ENCODE data around the gene TIGD4.
"Not testable (repeated sequence)": the region's sequence is repeated elsewhere in the genome, so short reads cannot be mapped to it uniquely, and the experiment has no call there.

TIGD4 gene

GRCh38 chr4:152773339-152773738, 6.2 kb downstream of the TIGD4 start:
- H3K9me3 ChIP-seq = no peaks in the 10 kb centered on the region
- H3K27ac ChIP-seq = no peak overlapping the region
- no peak overlapping the region for H3K4me3 ChIP-seq (ENCODE audit: low read depth in 1 of 2, low read length in 1 of 2)
- peaks cover 5 to 9% of the 10 kb centered on the region in 2 experiments for H3K4me1 ChIP-seq (ENCODE audit: control insufficient read depth in 1 of 2, insufficient read depth in 1 of 2, low read depth in 1 of 2, low read length in 1 of 2)
- H3K36me3 ChIP-seq = no peaks in the 10 kb centered on the region
- TF ChIP-seq, protein P1, sequence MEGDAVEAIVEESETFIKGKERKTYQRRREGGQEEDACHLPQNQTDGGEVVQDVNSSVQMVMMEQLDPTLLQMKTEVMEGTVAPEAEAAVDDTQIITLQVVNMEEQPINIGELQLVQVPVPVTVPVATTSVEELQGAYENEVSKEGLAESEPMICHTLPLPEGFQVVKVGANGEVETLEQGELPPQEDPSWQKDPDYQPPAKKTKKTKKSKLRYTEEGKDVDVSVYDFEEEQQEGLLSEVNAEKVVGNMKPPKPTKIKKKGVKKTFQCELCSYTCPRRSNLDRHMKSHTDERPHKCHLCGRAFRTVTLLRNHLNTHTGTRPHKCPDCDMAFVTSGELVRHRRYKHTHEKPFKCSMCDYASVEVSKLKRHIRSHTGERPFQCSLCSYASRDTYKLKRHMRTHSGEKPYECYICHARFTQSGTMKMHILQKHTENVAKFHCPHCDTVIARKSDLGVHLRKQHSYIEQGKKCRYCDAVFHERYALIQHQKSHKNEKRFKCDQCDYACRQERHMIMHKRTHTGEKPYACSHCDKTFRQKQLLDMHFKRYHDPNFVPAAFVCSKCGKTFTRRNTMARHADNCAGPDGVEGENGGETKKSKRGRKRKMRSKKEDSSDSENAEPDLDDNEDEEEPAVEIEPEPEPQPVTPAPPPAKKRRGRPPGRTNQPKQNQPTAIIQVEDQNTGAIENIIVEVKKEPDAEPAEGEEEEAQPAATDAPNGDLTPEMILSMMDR (IDR thresholded peaks at IDR 0.05) = no peak
- peaks cover 41% of the 10 kb centered on the region for H3K27me3 ChIP-seq

DNA sequence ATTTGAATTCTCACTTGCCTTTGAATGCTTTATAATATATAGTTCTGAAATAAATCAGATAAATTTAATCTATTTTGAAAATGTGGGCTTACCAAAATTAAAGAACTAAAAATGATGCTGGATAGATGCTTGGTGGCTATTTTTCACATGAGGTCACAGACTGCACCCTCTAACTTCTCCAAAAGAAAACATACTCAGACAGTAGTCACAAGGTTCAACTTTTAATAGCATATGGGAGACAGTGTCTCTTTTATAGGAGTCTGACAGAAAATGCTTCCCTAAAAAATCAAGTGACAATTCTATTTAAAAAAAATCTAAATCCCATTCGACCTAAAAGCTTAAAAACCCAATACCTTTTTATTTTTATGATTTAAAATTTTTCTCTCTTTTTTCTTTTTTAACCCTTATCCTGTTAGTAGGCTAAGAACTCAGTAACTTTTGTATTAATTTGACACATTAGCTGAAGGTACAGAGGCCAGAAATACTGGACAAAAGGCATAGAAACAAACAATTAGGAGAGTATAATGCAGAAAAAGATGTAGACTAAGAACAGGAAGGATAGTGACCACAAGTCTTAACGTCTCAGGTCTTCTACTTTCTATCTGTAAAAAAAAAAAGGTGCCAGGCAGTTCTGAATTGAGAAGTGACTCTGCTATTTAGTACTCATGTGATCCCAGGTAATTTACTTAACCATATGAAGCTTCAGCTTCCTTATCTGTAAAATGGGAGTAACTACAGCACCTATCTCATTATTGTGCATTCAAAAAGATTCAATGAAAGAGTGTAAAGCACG, 7.6 kb downstream of the TIGD4 start:
- TF ChIP-seq, protein P1 (IDR thresholded peaks at IDR 0.05) = no peak
- H3K4me3 ChIP-seq (ENCODE audit: low read depth in 1 of 2, low read length in 1 of 2) = no peak overlapping the region
- H3K36me3 ChIP-seq = no peaks in the 10 kb centered on the region
- H3K27ac ChIP-seq = no peak overlapping the region
- H3K9me3 ChIP-seq = no peaks in the 10 kb centered on the region
- H3K4me1 ChIP-seq (ENCODE audit: control insufficient read depth in 1 of 2, insufficient read depth in 1 of 2, low read depth in 1 of 2, low read length in 1 of 2) = no peaks in the 10 kb centered on the region
- peaks cover 29% of the 10 kb centered on the region for H3K27me3 ChIP-seq

DNA sequence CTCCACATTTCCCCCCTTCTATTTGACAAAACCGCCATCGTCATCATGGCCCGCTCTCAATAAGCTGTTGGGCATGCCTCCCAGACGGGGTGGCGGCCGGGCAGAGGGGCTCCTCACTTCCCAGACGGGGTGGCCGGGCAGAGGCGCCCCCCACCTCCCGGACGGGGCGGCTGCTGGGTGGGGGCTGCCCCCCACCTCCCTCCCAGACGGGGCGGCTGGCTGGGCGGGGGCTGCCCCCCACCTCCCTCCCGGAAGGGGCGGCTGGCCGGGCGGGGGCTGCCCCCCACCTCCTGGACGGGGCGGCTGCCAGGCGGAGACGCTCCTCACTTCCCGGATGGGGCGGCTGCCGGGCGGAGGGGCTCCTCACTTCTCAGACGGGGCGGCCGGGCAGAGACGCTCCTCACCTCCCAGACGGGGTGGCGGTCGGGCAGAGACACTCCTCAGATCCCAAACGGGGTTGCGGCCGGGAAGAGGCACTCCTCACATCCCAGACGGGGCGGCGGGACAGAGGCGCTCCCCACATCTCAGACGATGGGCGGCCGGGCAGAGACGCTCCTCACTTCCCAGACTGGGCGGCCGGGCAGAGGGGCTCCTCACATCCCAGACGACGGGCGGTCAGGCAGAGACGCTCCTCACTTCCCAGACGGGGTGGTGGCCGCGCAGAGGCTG, 14.3 kb downstream of the TIGD4 start:
- H3K27ac ChIP-seq; H3K9me3 ChIP-seq; H3K27me3 ChIP-seq; H3K36me3 ChIP-seq; H3K4me3 ChIP-seq (ENCODE audit: low read depth in 1 of 2, low read length in 1 of 2): not testable (repeated sequence)
- peaks cover 6 to 16% of the 10 kb centered on the region in 2 experiments for H3K4me1 ChIP-seq (ENCODE audit: control insufficient read depth in 1 of 2, insufficient read depth in 1 of 2, low read depth in 1 of 2, low read length in 1 of 2)

- no peaks in the 10 kb centered on the region for H3K9me3 ChIP-seq
- TF ChIP-seq, protein P1 (IDR thresholded peaks at IDR 0.05) = no peak
- H3K27ac ChIP-seq = no peak overlapping the region
- H3K4me1 ChIP-seq (ENCODE audit: control insufficient read depth in 1 of 2, insufficient read depth in 1 of 2, low read depth in 1 of 2, low read length in 1 of 2) = peaks cover 6 to 16% of the 10 kb centered on the region in 2 experiments
- H3K4me3 ChIP-seq (ENCODE audit: low read depth in 1 of 2, low read length in 1 of 2) = no peak overlapping the region
- H3K36me3 ChIP-seq = no peaks in the 10 kb centered on the region
- H3K27me3 ChIP-seq = no peaks in the 10 kb centered on the region
Measured at GRCh38 chr4:152763796-152764195, 15.7 kb downstream of the TIGD4 start.

GRCh38 chr4:152748619-152749018, 30.9 kb downstream of the TIGD4 start:
- Histone ChIP-seq H3K9me3 (no peaks in the 10 kb centered on the region), H3K36me3 (no peaks in the 10 kb centered on the region), H3K27ac (no peak overlapping the region), H3K4me1 (ENCODE audit: control insufficient read depth in 1 of 2, insufficient read depth in 1 of 2, low read depth in 1 of 2, low read length in 1 of 2) (no peaks in the 10 kb centered on the region), H3K4me3 (ENCODE audit: low read depth in 1 of 2, low read length in 1 of 2) (no peak overlapping the region), H3K27me3 (no peaks in the 10 kb centered on the region)
- TF ChIP-seq, protein P1 (IDR thresholded peaks at IDR 0.05) = no peak

GRCh38 chr4:152747444-152747843, 32.1 kb downstream of the TIGD4 start:
- no peaks in the 10 kb centered on the region for H3K4me1 ChIP-seq (ENCODE audit: control insufficient read depth in 1 of 2, insufficient read depth in 1 of 2, low read depth in 1 of 2, low read length in 1 of 2)
- H3K4me3 ChIP-seq (ENCODE audit: low read depth in 1 of 2, low read length in 1 of 2) = no peak overlapping the region
- H3K27ac ChIP-seq = no peak overlapping the region
- TF ChIP-seq, protein P1 (IDR thresholded peaks at IDR 0.05) = no peak
- H3K36me3 ChIP-seq = no peaks in the 10 kb centered on the region
- H3K9me3 ChIP-seq = no peaks in the 10 kb centered on the region
- H3K27me3 ChIP-seq = no peaks in the 10 kb centered on the region

Measured in neutrophil (primary cell).